ENCODE data around the gene PCDHGA5.
A peak's percentile ranks its signal among the peaks of the same experiment; 100 is the strongest.

DNA sequence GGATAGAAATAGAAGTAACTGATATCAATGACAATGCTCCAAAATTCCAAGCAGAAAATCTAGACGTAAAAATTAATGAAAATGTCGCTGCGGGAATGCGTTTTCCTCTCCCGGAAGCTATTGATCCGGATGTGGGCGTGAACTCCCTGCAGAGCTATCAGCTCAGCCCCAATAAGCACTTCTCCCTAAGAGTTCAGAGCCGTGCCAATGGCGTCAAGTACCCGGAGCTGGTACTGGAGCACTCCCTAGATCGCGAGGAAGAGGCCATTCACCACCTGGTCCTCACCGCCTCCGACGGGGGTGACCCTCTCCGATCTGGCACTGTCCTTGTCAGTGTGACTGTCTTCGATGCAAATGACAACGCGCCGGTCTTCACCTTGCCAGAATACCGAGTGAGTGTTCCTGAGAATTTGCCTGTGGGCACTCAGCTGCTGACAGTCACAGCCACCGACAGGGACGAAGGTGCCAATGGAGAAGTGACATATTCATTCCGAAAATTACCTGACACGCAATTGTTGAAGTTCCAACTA, 49.6 kb downstream of the PCDHGA5 start:
- no peak for TF ChIP-seq SP1 (IDR thresholded peaks at IDR 0.05; ENCODE audit: low read depth, low read length)
- TF ChIP-seq, protein P1, sequence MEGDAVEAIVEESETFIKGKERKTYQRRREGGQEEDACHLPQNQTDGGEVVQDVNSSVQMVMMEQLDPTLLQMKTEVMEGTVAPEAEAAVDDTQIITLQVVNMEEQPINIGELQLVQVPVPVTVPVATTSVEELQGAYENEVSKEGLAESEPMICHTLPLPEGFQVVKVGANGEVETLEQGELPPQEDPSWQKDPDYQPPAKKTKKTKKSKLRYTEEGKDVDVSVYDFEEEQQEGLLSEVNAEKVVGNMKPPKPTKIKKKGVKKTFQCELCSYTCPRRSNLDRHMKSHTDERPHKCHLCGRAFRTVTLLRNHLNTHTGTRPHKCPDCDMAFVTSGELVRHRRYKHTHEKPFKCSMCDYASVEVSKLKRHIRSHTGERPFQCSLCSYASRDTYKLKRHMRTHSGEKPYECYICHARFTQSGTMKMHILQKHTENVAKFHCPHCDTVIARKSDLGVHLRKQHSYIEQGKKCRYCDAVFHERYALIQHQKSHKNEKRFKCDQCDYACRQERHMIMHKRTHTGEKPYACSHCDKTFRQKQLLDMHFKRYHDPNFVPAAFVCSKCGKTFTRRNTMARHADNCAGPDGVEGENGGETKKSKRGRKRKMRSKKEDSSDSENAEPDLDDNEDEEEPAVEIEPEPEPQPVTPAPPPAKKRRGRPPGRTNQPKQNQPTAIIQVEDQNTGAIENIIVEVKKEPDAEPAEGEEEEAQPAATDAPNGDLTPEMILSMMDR (IDR thresholded peaks at IDR 0.05; ENCODE audit: control extremely low read depth in 1 of 3, insufficient read depth in 1 of 3, low read depth in 1 of 3, low read length in 3 of 3) = no peak
- TF ChIP-seq, protein P2, sequence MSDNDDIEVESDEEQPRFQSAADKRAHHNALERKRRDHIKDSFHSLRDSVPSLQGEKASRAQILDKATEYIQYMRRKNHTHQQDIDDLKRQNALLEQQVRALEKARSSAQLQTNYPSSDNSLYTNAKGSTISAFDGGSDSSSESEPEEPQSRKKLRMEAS (IDR thresholded peaks at IDR 0.05) = peak; percentile 52
- TF ChIP-seq JUND (IDR thresholded peaks at IDR 0.05; ENCODE audit: low read length) = no peak
- TF ChIP-seq EP300 (IDR thresholded peaks at IDR 0.05; ENCODE audit: borderline replicate concordance in 1 of 2, low read depth in 2 of 2, low read length in 2 of 2) = no peak
- no peak for TF ChIP-seq JUN (IDR thresholded peaks at IDR 0.05; ENCODE audit: low read depth, low read length)
- no peak for TF ChIP-seq SRF (IDR thresholded peaks at IDR 0.05; ENCODE audit: low read depth, low read length)
- TF ChIP-seq ASH2L (IDR thresholded peaks at IDR 0.05; ENCODE audit: low read length) = no peak

Data from H1 (cell line).